WTC11 (cell line): ENCODE measurements around the gene GALNT17.

Source experiments
- ETV6 ChIP-seq: sonication (generic); formaldehyde crosslinking; IDR thresholded peaks from 2 replicates; pipeline ENCODE4 v1.8.1; 2022; ENCODE audit warnings: mild to moderate bottlenecking, missing genetic modification reagents
- JUN ChIP-seq: sonication (generic); formaldehyde crosslinking; IDR thresholded peaks from 2 replicates; pipeline ENCODE4 v1.8.0; 2023; ENCODE audit warnings: mild to moderate bottlenecking, missing genetic modification reagents
- TCF7 ChIP-seq: sonication (generic); formaldehyde crosslinking; IDR thresholded peaks from 2 replicates; pipeline ENCODE4 v1.8.0; 2022; ENCODE audit warnings: mild to moderate bottlenecking, low read depth, missing genetic modification reagents, moderate library complexity
- TF ChIP-seq, protein P1 (sequence below): fragments of 200-600 bp; IDR thresholded peaks from 2 replicates; pipeline ENCODE4 v1.8.0; 2022; ENCODE audit warnings: antibody characterized with exemption

DNA sequence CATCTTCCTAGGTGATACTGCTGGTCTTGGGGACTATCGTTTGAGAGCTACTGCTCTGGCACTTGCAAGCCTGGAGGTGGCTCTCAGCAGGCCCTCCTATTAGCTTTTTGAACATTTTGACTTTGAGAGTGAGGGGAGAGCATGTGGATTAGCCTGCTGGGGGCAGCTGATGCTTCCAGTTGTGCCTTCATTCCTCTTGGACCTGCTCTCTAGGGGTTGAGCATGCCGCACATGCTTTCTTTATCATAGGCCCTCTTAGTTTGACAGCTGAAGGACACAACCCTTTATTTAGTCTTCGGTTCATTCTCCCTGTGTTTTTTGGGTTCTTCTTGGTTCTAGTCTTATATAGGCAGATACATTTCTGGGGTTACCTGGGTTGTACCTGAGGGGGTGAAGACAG, 132.1 kb downstream of the GALNT17 start:
- TF ChIP-seq ETV6 (no peak), TCF7 (CRISPR knock-in tag) (no peak), JUN (CRISPR knock-in tag) (no peak)
- TF ChIP-seq, protein P1, sequence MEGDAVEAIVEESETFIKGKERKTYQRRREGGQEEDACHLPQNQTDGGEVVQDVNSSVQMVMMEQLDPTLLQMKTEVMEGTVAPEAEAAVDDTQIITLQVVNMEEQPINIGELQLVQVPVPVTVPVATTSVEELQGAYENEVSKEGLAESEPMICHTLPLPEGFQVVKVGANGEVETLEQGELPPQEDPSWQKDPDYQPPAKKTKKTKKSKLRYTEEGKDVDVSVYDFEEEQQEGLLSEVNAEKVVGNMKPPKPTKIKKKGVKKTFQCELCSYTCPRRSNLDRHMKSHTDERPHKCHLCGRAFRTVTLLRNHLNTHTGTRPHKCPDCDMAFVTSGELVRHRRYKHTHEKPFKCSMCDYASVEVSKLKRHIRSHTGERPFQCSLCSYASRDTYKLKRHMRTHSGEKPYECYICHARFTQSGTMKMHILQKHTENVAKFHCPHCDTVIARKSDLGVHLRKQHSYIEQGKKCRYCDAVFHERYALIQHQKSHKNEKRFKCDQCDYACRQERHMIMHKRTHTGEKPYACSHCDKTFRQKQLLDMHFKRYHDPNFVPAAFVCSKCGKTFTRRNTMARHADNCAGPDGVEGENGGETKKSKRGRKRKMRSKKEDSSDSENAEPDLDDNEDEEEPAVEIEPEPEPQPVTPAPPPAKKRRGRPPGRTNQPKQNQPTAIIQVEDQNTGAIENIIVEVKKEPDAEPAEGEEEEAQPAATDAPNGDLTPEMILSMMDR: no peak
